GM12878 (cell line): Measurements from ENCODE around the gene SRCIN1. TPM values are rescaled to one million over a fixed set of nuclear protein-coding genes. Genes with fewer than 3 reads are reported as not detected.

Experiments
- ATAC-seq: fragments of 200-7000 bp; cut with Tn5 transposase; 3 replicates; pipeline ENCODE4 v1.9.1; 2020; ENCODE audit warnings: mild to moderate bottlenecking, moderate library complexity
- BruUV-seq: library from RNA; stranded (reverse); fragments of 400-500 nt; replicated peaks from 2 replicates; lab custom pipeline; 2021; lab: Mats Ljungman, UMichigan
- CTCF ChIA-PET: fragments of 300-600 bp; sonication (Branson Sonifier 250); formaldehyde crosslinking; extraction: SDS; loops from one replicate; lab custom pipeline; 2021; ENCODE audit warnings: inconsistent platforms; lab: Yijun Ruan, JAX
- POLR2A ChIA-PET: fragments of 350-600 bp; formaldehyde crosslinking; extraction: SDS; loops from one replicate; lab custom pipeline; 2021; ENCODE audit warnings: inconsistent platforms; lab: Charles Lee
- RAD21 ChIA-PET: fragments of 300-600 bp; sonication (Branson Sonifier 250); formaldehyde crosslinking; loops from one replicate; lab custom pipeline; 2023; ENCODE audit warnings: antibody characterized with exemption; ENCODE audit not compliant: unreplicated experiment; lab: Charles Lee
- SMC1A ChIA-PET: fragments of 300-600 bp; sonication (Branson Sonifier 250); formaldehyde crosslinking; loops from one replicate; lab custom pipeline; 2023; ENCODE audit not compliant: unreplicated experiment, uncharacterized antibody; lab: Charles Lee
- DNase-seq: peaks from one replicate; pipeline ENCODE4 v3.0.0-alpha.2; 2011; ENCODE audit warnings: low read depth, low spot score
- FAIRE-seq: peaks from 3 replicates; lab custom pipeline; 2011; peaks lifted over from hg19 to GRCh38; lab: Jason Lieb, UNC
- H2AFZ ChIP-seq: 2 replicates; pipeline ENCODE4 v1.6.0; 2011; ENCODE audit warnings: low read depth, low read length, control low read depth; ENCODE audit not compliant: control insufficient read depth
- H3K27ac ChIP-seq: 2 replicates; pipeline ENCODE4 v1.5.1; 2011; ENCODE audit warnings: control low read depth; ENCODE audit not compliant: control insufficient read depth, insufficient read depth
- H3K27me3 ChIP-seq, 2 experiments: replicated peaks in 1 of 2; 2 replicates each; pipeline versions ENCODE4 v1.6.0 to v1.6.1; 2011; ENCODE audit warnings: low read length in 1 of 2; ENCODE audit not compliant: control insufficient read depth in 2 of 2, insufficient read depth in 2 of 2
- H3K36me3 ChIP-seq, 2 experiments: 2 replicates each; pipeline ENCODE4 v1.5.1; 2011; ENCODE audit warnings: low read length in 1 of 2; ENCODE audit not compliant: control insufficient read depth in 2 of 2, insufficient read depth in 2 of 2
- H3K4me1 ChIP-seq: 2 replicates; pipeline ENCODE4 v1.6.1; 2011; ENCODE audit warnings: mild to moderate bottlenecking, low read length, moderate library complexity, mixed read lengths; ENCODE audit not compliant: control insufficient read depth, insufficient read depth
- H3K4me2 ChIP-seq: 2 replicates; pipeline ENCODE4 v1.6.0; 2011; ENCODE audit warnings: control low read depth; ENCODE audit not compliant: control insufficient read depth, insufficient read depth
- H3K4me3 ChIP-seq: fragments of 200-600 bp; sonication (generic); 2 replicates; pipeline ENCODE4 v1.5.1; 2016
- H3K79me2 ChIP-seq: 2 replicates; pipeline ENCODE4 v1.6.0; 2011; ENCODE audit warnings: low read length; ENCODE audit not compliant: control insufficient read depth, insufficient read depth
- H3K9ac ChIP-seq: 2 replicates; pipeline ENCODE4 v1.8.0; 2011; ENCODE audit warnings: low read length, control low read depth, mixed read lengths; ENCODE audit not compliant: control insufficient read depth, insufficient read depth
- H3K9me3 ChIP-seq: replicated peaks from 3 replicates; pipeline ENCODE4 v1.5.1; 2011; ENCODE audit warnings: mild to moderate bottlenecking, low read length; ENCODE audit not compliant: control insufficient read depth, insufficient read depth
- H4K20me1 ChIP-seq: 2 replicates; pipeline ENCODE4 v1.6.0; 2011; ENCODE audit not compliant: control insufficient read depth, insufficient read depth
- BACH1 ChIP-seq: fragments of 450-650 bp; IDR thresholded peaks from 2 replicates; pipeline ENCODE4 v1.6.1; 2017; ENCODE audit warnings: mild to moderate bottlenecking, borderline replicate concordance
- BCL11A ChIP-seq: IDR thresholded peaks from 2 replicates; pipeline ENCODE4 v1.6.1; 2011; ENCODE audit warnings: low read depth, low read length
- BCLAF1 ChIP-seq: fragments of 450-650 bp; IDR thresholded peaks from 2 replicates; pipeline ENCODE4 v1.6.1; 2017; ENCODE audit warnings: antibody characterized with exemption, mild to moderate bottlenecking, moderate library complexity
- FOXM1 ChIP-seq: IDR thresholded peaks from 2 replicates; pipeline ENCODE4 v1.6.1; 2012; ENCODE audit warnings: low read depth, mild to moderate bottlenecking, inconsistent platforms, low read length, moderate library complexity
- JUNB ChIP-seq: IDR thresholded peaks from 2 replicates; pipeline ENCODE4 v1.6.1; 2016; ENCODE audit warnings: antibody characterized with exemption, mild to moderate bottlenecking
- NFIC ChIP-seq: IDR thresholded peaks from 2 replicates; pipeline ENCODE4 v1.6.1; 2012; ENCODE audit warnings: low read depth, mild to moderate bottlenecking, inconsistent platforms, low read length, moderate library complexity
- SPI1 ChIP-seq: IDR thresholded peaks from 2 replicates; pipeline ENCODE4 v1.6.1; 2011; ENCODE audit warnings: low read depth, mild to moderate bottlenecking, low read length, moderate library complexity, borderline replicate concordance; ENCODE audit not compliant: insufficient read depth
- STAT3 ChIP-seq: IDR thresholded peaks from 2 replicates; pipeline ENCODE4 v1.6.1; 2011; ENCODE audit warnings: low read depth, low read length, improper control_type of control experiment
- TCF3 ChIP-seq: IDR thresholded peaks from 2 replicates; pipeline ENCODE4 v1.6.1; 2012; ENCODE audit warnings: low read depth, mild to moderate bottlenecking, low read length, borderline replicate concordance; ENCODE audit not compliant: insufficient read depth
- ZBED1 ChIP-seq: IDR thresholded peaks from 2 replicates; pipeline ENCODE4 v1.6.1; 2016; ENCODE audit warnings: borderline replicate concordance
- ZZZ3 ChIP-seq: IDR thresholded peaks from 2 replicates; pipeline ENCODE4 v1.6.1; 2011; ENCODE audit warnings: low read depth; ENCODE audit not compliant: control insufficient read depth, insufficient read length
- WGBS: methylation state at CpG from one replicate; pipeline ENCODE4 v1.1.6; 2016; ENCODE audit warnings: low lambda C conversion rate; ENCODE audit not compliant: insufficient replicate concordance, insufficient coverage; ENCODE audit errors: missing lambda C conversion rate; 5-methylcytosine and 5-hydroxymethylcytosine counted together
- in situ Hi-C: fragments of 300-500 bp; cut with MboI; formaldehyde crosslinking; loops from 9 replicates; pipeline ENCODE4 v1.14.3; 2018; ENCODE audit warnings: mixed read lengths
- intact Hi-C: fragments of 100-400 bp; cut with micrococcal nuclease; formaldehyde crosslinking; loops from one replicate; pipeline ENCODE4 v1.14.2; 2022; ENCODE audit not compliant: unreplicated experiment
- polyA plus RNA-seq, 11 experiments: library from polyadenylated mRNA; depleted of rRNA in 4 of 11; unstranded in 6 of 11; stranded (reverse) in 5 of 11; fragments of >200 nt; fragmentation: Nextera tagmentation in 4 of 11; fragmentation: Illumina TruSeq in 1 of 11; extraction: Ambion mirVana in 4 of 11; extraction: Trizol in 1 of 11; gene quantifications; 1 replicate in 1 of 11; 2 replicates in 10 of 11; pipeline versions ENCODE4 v1.2.1 to v1.2.3, GENCODE V29; 2011 to 2016; ENCODE audit warnings: inconsistent platforms in 2 of 11, missing spikeins in 2 of 11, low read depth in 1 of 11
- total RNA-seq, 4 experiments: library from RNA; depleted of rRNA in 3 of 4; stranded (reverse); fragments of >200 nt in 3 of 4; fragmentation: Illumina TruSeq in 1 of 4; extraction: Trizol in 1 of 4; gene quantifications; 2 replicates each; pipeline versions ENCODE4 v1.2.1 to v1.2.3, GENCODE V29; 2013 to 2021
- TF ChIP-seq, protein P1 (sequence below): IDR thresholded peaks from 2 replicates; pipeline ENCODE4 v1.6.1; 2012; ENCODE audit warnings: improper control_type of control experiment, low read depth, low read length; ENCODE audit not compliant: insufficient replicate concordance
- TF ChIP-seq, protein P2 (sequence below): fragments of 450-650 bp; IDR thresholded peaks from 2 replicates; pipeline ENCODE4 v1.6.1; 2016; ENCODE audit warnings: mild to moderate bottlenecking, moderate library complexity, borderline replicate concordance

SRCIN1 gene
- total and polyA plus RNA-seq, 10 of the 15 experiments (the other 5 are each of a cell fraction or from before 2014, with no cell fraction given): under 0.01 to 0.74 (median 0.20) TPM; not detected in 3

DNA sequence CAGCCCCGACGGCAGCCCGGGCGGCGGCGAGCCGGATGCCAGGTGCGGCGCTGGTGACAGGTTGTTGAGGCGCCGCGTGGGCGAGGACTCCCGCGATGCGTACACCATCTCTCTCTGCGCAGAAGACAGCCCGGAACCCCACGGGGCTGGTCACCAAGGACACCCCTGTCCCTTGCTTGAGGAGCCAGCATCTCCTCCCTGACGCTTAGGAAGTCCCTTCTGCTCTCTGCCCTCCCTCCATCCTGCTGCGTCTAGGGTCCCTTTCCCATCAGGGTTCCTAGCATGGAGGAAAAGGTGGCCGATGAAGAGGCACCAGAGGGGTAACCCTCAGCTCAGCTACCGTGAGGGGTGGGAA lies 43.6 kb downstream of the SRCIN1 start:
- no peak overlapping the region for H2AFZ ChIP-seq
- FAIRE-seq (no peak), DNase-seq (no peak), ATAC-seq (no peak)
- H3K79me2 ChIP-seq: no peaks in the 10 kb centered on the region
- POLR2A ChIA-PET: no interaction called here
- H3K9ac ChIP-seq: no peak overlapping the region
- intact Hi-C loops (no loop called here), in situ Hi-C loops (no loop called here)
- H3K4me2 ChIP-seq: no peak overlapping the region
- H3K4me3 ChIP-seq: no peak overlapping the region
- no TSS peak for BruUV-seq
- peaks cover 17% of the 10 kb centered on the region for H3K4me1 ChIP-seq
- whole genome bisulfite sequencing: 46% methylated on average over 19 of the region's 23 CpGs
- H3K27me3 ChIP-seq: peaks cover 29 to 33% of the 10 kb centered on the region in 2 experiments
- no peaks in the 10 kb centered on the region for H3K36me3 ChIP-seq
- no peak overlapping the region for H3K27ac ChIP-seq
- SMC1A ChIA-PET: no interaction called here
- H4K20me1 ChIP-seq: no peaks in the 10 kb centered on the region
- RAD21 ChIA-PET: no interaction called here
- no peaks in the 10 kb centered on the region for H3K9me3 ChIP-seq
- CTCF ChIA-PET: interaction anchor here (5.7 kb wide), 1 partner anchor 21 kb away, joined by 176 read pairs; no protein-coding TSS in a partner anchor
- TF ChIP-seq SPI1 (no peak), BCLAF1 (no peak), BCL11A (no peak), ZBED1 (no peak), ZZZ3 (no peak), JUNB (no peak), NFIC (no peak), TCF3 (no peak), STAT3 (no peak), FOXM1 (no peak), BACH1 (no peak)
- TF ChIP-seq, protein P1, sequence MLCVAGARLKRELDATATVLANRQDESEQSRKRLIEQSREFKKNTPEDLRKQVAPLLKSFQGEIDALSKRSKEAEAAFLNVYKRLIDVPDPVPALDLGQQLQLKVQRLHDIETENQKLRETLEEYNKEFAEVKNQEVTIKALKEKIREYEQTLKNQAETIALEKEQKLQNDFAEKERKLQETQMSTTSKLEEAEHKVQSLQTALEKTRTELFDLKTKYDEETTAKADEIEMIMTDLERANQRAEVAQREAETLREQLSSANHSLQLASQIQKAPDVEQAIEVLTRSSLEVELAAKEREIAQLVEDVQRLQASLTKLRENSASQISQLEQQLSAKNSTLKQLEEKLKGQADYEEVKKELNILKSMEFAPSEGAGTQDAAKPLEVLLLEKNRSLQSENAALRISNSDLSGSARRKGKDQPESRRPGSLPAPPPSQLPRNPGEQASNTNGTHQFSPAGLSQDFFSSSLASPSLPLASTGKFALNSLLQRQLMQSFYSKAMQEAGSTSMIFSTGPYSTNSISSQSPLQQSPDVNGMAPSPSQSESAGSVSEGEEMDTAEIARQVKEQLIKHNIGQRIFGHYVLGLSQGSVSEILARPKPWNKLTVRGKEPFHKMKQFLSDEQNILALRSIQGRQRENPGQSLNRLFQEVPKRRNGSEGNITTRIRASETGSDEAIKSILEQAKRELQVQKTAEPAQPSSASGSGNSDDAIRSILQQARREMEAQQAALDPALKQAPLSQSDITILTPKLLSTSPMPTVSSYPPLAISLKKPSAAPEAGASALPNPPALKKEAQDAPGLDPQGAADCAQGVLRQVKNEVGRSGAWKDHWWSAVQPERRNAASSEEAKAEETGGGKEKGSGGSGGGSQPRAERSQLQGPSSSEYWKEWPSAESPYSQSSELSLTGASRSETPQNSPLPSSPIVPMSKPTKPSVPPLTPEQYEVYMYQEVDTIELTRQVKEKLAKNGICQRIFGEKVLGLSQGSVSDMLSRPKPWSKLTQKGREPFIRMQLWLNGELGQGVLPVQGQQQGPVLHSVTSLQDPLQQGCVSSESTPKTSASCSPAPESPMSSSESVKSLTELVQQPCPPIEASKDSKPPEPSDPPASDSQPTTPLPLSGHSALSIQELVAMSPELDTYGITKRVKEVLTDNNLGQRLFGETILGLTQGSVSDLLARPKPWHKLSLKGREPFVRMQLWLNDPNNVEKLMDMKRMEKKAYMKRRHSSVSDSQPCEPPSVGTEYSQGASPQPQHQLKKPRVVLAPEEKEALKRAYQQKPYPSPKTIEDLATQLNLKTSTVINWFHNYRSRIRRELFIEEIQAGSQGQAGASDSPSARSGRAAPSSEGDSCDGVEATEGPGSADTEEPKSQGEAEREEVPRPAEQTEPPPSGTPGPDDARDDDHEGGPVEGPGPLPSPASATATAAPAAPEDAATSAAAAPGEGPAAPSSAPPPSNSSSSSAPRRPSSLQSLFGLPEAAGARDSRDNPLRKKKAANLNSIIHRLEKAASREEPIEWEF: no peak
- TF ChIP-seq, protein P2, sequence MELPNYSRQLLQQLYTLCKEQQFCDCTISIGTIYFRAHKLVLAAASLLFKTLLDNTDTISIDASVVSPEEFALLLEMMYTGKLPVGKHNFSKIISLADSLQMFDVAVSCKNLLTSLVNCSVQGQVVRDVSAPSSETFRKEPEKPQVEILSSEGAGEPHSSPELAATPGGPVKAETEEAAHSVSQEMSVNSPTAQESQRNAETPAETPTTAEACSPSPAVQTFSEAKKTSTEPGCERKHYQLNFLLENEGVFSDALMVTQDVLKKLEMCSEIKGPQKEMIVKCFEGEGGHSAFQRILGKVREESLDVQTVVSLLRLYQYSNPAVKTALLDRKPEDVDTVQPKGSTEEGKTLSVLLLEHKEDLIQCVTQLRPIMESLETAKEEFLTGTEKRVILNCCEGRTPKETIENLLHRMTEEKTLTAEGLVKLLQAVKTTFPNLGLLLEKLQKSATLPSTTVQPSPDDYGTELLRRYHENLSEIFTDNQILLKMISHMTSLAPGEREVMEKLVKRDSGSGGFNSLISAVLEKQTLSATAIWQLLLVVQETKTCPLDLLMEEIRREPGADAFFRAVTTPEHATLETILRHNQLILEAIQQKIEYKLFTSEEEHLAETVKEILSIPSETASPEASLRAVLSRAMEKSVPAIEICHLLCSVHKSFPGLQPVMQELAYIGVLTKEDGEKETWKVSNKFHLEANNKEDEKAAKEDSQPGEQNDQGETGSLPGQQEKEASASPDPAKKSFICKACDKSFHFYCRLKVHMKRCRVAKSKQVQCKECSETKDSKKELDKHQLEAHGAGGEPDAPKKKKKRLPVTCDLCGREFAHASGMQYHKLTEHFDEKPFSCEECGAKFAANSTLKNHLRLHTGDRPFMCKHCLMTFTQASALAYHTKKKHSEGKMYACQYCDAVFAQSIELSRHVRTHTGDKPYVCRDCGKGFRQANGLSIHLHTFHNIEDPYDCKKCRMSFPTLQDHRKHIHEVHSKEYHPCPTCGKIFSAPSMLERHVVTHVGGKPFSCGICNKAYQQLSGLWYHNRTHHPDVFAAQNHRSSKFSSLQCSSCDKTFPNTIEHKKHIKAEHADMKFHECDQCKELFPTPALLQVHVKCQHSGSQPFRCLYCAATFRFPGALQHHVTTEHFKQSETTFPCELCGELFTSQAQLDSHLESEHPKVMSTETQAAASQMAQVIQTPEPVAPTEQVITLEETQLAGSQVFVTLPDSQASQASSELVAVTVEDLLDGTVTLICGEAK: no peak
